GM18951 (cell line): Measurements from ENCODE around the gene MPRIP.

Experiments
- POLR2A ChIP-seq: IDR thresholded peaks from 4 replicates; pipeline ENCODE4 v1.6.1; 2011; ENCODE audit warnings: mild to moderate bottlenecking; ENCODE audit not compliant: insufficient read length, insufficient read depth; ENCODE audit errors: extremely low read depth
- in situ Hi-C: fragments of 300-500 bp; cut with MboI; formaldehyde crosslinking; loops from one replicate; pipeline ENCODE4 v1.12.0; 2022; ENCODE audit warnings: low sequenced_read_pairs, mixed read lengths, inconsistent platforms; ENCODE audit not compliant: unreplicated experiment

The MPRIP gene

DNA sequence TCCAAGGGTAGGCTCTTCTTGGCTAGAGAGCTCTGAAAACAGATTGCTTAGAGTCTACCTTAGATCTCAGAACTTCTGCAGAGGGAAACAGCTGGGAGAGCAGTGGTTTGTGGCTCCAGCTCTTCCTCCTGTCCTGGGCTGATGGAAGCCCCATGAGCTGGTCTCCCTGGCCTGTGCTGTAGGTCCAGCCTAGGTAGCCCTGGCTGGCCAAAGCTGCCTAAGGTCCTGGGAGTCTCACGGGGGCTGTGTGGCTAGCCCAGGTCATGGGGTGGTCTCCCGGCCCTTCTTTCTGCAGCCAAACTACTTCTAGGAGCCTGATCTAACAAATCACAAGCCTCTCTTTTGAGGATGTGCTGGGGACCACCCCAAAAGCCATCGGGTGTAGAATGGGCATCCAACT lies 75.7 kb downstream of the MPRIP start:
- no peak for TF ChIP-seq POLR2A
- in situ Hi-C loops, result no loop called here

DNA sequence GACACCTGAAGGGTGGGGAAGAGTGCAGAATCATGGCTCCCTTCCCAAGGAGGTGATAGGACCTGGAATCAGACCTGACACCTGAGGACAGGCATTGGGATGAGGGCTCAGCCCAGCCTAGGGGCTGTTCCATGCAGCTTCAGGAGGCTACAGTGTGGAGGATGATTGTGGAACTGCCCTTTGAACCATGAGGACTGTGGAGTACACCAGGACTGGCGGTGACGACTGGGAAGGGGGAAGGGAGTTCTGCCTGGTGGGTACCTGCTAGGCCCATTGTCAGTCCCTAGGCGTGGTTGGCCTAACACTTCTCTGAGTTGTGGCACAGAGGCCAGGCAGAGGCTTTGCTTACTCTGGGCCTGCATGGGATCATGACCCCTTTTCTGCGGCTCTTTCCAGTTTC lies 76.1 kb downstream of the MPRIP start:
- no peak for TF ChIP-seq POLR2A
- in situ Hi-C loops, result no loop called here

DNA sequence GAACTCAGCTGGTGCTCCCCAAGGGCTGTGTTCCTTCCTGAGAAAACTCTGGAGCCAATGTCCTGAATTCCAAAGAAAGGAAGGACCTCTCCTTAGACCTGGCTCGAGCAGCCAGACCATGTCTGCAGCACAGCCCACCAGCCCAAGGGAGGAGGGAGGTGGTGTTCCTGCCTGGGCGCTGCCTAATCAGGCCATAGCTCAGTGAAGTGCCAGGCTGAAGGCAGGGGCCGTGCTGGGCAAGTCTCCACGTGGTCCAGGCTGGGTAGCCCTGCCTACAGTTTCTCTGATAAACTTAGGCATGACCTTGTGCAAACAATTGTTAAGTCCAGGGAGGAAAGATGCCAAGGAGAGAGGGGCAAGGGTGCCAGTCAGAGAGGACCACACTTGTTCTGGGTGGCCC lies 76.8 kb downstream of the MPRIP start:
- in situ Hi-C loops, result no loop called here

DNA sequence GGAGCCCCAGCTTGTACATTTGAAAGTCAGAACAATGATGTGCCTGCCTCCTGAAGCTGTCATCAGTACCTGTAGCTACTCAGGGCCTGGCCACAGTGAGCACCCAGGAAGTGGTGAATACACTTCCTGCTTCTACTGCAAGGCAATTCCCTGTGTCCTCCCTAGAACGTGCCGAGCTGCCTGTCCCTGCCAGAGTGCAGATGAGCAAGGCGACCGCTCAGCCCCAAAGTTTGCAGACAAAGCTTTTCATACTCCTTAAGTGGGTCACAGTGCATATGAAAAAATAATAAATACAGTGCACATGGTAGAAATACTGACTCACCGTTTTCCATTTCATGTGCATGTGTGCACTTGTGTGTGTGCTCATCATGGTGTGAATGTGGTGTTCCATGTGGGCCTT lies 77.3 kb downstream of the MPRIP start:
- TF ChIP-seq POLR2A, result no peak
- in situ Hi-C loops, result no loop called here

More for the DNA sequence above, 76.8 kb downstream of the MPRIP start:
- TF ChIP-seq POLR2A, result no peak

DNA sequence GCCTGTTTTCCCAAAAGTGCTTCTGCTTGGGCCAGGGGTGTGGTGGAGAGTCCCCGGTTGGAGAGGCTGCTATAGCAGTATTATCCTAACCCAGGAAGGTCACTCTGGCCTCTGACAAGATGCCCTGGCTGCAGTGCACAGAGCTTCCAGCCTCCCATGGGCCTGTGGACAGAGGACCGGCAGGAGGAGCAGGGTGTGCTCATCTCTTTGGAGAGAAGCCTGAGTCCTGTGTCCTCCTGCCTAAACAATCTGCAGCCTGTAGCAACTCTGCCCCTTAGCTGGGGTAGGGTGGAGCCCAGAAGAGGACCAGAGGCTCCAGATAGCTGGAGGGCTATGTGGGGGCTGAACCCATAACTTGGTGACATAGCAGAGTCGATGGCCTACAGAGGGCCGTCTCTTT lies 78.0 kb downstream of the MPRIP start:
- TF ChIP-seq POLR2A, result no peak
- in situ Hi-C loops, result no loop called here

DNA sequence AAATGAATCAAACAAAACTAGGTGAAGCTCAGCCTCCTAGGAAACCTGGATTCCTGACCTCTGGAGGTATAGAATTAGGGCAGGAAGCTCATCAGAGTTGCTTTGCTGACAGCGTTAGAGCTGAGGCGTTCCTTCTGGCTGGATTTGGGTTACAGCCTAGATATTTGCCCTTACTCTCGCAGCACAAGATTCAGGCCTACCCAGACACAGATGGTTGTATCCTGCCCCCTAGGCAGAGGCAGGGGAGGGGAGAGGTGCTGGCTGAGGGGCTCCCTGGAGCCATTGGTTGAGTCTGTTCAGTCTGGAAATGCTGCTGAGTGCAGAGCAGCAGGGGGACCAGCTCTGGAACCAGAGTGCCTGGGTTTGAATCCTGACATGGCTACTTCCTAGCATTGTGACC lies 78.4 kb downstream of the MPRIP start:
- in situ Hi-C loops, result no loop called here
- TF ChIP-seq POLR2A, result no peak

DNA sequence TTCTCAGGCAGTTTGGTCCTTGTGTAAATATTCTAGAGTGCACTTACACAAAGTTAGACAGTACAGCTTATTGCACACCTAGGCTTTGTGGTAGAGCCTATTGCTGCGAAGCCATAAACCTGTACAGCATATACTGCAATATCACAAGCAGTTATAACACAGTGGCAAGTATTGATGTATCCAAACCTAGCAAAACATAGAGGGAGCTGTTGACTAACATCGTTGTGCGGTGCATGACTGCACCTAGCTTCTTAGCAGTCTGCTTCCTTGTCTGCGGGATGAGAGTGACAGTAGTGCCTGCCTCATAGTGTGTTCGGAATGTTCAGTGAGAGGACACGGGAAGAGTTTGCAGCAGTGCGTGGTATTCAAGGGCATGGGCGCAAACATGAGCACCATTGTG lies 78.9 kb downstream of the MPRIP start:
- in situ Hi-C loops, result no loop called here
- no peak for TF ChIP-seq POLR2A

DNA sequence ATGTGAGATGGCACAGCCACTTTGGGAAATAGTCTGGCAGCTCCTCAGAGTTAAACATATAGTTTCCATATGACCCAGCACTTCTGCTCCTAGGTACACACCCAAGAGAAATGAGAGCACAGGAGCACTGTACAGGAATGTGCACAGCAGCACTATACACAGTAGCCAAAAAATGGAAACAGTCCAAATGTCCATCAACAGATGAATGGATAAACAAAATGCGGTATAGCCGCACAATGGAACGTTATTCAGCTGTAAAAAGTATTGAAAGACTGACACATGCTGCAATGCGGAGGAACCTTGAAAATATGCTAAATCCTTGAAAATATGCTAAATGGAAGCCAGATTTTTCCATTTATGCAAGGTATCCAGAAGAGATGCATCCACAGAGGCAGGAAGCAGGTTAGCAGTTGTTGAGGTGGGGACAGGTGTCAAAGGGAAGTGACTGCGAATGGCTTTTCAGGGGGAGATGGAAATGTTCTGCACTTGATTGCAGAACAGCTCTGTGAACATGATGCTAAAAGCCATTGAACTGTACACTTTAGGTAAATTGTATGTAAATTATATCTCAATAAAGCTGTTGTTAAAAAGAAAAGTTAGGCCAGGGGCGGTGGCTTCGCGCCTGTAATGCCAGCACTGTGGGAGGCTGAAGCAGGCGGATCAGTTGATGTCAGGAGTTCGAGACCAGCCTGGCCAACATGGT lies 80.7 kb downstream of the MPRIP start:
- TF ChIP-seq POLR2A, result no peak
- in situ Hi-C loops, result no loop called here

DNA sequence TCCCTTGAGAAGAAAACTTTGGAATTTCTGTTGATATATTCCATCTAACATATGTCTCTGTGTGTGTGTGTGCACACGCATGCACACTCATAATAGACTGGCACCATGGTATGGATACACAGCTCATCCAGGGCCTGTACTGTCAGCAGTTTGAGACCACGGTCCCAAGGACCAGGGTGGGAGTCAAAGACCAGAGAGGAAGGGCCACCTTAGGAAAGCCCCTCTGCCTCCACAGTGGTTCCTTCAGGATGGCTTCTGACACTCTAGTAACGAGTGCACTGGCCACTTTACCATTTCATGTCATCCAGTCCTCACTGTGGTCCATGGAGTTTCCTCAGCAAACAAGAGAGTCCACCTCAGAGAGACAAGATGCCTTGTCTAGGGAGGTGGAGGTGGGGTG lies 82.1 kb downstream of the MPRIP start:
- in situ Hi-C loops, result no loop called here
- TF ChIP-seq POLR2A, result no peak

DNA sequence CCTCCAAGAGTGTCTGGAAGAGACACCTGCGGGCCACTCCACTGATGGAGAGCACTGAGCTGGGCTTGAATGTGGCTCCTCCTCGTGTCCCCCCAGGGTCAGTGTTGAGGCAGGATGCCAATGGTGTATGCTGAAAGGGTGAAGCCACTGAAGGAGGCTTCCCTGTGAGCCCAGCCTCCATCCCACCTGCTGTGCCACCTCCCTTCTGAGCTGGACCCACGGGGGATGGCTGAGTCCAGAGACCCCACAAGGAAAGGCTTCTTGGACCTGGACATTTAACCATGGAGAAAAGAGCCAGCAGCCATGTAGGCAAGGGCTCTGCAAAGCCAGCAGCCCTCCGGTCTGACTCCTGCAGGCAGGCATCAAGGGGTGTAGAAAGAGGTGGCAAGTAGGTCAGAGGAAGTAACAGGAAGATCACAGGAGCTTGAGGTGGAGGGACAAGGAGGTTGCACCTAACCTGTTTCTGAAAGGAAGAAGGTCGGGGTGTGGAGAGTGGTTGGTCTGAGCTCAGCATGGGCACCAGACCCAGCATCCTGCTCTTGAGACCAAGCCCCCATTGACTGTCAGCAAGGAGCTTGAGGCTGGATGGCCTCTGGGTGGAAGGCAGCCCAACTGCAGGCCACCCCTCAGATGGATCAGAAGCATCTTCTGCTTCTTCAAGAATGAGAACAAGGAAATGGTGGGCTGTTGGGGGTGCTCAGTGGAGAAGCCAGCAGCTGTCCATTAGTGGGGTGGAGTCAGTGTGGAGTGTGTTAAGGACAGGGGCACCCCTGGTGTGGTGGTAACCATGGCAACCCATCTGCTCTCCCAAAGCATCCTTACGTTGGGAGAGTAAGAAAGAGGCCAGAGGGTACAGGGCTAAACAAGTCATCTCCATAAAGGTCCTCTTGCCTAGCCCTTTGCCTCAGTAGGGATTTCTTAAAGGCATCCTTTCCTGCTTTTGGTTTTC lies 83.2 kb downstream of the MPRIP start:
- in situ Hi-C loops, result no loop called here
- no peak for TF ChIP-seq POLR2A

DNA sequence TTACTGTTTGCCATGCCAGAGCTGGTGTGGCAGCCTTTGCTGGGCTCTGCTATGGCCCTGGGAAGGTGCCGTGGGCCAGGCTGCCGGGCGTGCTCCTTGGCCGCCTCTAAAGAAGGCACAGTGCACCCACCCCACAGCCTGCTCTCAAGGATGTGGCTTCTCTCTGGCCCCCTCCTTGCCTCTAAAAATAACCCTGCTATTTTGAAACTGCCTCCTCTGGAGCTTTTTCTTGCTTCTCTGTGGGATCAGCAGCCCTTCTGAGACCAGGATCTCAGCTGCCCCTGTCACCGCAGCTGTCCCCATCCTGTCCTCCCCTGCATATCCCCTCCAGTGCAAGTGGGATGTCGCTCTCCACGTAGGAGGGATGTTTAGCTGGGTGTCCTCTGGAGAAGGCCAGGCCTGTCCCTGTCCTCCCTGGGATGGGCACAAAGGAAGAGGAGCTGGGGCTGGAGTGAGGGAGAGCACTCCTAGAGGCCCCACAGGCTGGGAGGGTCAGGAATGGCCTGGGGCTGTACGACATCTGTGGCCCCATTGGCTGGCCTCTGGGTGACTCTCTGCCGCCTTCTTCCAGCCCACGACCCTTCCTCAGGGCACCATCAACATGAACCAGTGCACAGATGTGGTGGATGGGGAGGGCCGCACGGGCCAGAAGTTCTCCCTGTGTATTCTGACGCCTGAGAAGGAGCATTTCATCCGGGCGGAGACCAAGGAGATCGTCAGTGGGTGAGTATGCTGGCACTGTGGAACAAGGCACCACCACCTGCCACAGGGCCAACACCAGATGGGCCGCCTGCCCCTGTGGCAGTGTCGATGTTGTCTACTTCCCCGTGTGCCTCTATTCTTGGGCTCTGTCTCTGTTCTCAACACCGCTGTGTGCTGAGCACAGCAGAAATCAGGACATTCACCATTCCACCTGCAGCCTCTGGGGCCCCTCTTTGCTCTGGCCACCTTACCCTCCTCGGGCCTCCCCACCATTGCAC lies 84.2 kb downstream of the MPRIP start:
- TF ChIP-seq POLR2A, result no peak
- in situ Hi-C loops, result no loop called here

DNA sequence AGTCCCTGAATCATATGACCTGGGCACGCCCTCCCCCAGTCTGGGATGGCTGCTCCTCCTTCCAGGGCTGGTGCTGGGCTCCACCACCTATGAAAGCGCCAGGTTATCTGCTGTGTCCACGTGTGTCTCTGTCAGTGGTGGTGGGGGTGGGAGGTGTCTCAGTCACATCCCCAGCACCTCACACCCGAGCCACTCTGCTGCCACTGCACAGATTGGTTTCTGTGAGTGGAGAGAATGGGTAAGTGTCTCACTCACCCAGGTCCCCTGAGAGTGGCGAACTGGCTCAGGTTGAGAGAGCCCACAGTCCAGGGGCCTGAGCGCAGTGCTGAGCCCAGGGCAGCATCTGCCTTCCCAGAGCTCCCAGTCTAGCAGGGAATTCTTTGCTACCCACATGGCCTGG lies 84.9 kb downstream of the MPRIP start:
- TF ChIP-seq POLR2A, result no peak
- in situ Hi-C loops, result no loop called here
